Endothelial cell of umbilical vein (primary cell): ENCODE measurements around the gene LPAR4. TPM values are rescaled to one million over a fixed set of nuclear protein-coding genes. Genes with fewer than 3 reads are reported as not detected.

Experiments used
- BruUV-seq: library from RNA; stranded (reverse); fragments of 400-500 nt; replicated peaks from 2 replicates; lab custom pipeline; 2021; lab: Mats Ljungman, UMichigan
- CTCF ChIA-PET: fragments of 300-600, 350-600 bp; sonication (Branson Sonifier 250); formaldehyde crosslinking; loops from one replicate; lab custom pipeline; 2021; ENCODE audit warnings: antibody characterized with exemption, inconsistent platforms; lab: Charles Lee
- POLR2A ChIA-PET: fragments of 300-600, 350-600 bp; sonication (Branson Sonifier 250); formaldehyde crosslinking; loops from one replicate; lab custom pipeline; 2021; ENCODE audit warnings: antibody characterized with exemption, inconsistent platforms; lab: Charles Lee
- DNase-seq: peaks from one replicate; pipeline ENCODE4 v3.0.0-alpha.2; 2011; ENCODE audit warnings: low read depth, low spot score
- FAIRE-seq: peaks from 2 replicates; lab custom pipeline; 2011; peaks lifted over from hg19 to GRCh38; lab: Jason Lieb, UNC
- H2AFZ ChIP-seq: 2 replicates; pipeline ENCODE4 v1.6.0; 2012; ENCODE audit warnings: low read depth, low read length, control low read depth, inconsistent platforms
- H3K27ac ChIP-seq: 2 replicates; pipeline ENCODE4 v1.5.1; 2011; ENCODE audit warnings: low read depth, mild to moderate bottlenecking, control low read depth, low read length, moderate library complexity; ENCODE audit not compliant: insufficient read depth
- H3K27me3 ChIP-seq, 2 experiments: 2 replicates each; pipeline versions ENCODE4 v1.6.0 to v1.6.1; 2011; ENCODE audit warnings: low read length in 2 of 2, mixed read lengths in 1 of 2; ENCODE audit not compliant: control insufficient read depth in 2 of 2, insufficient read depth in 2 of 2
- H3K36me3 ChIP-seq, 2 experiments: 2 replicates in 1 of 2; 3 replicates in 1 of 2; pipeline ENCODE4 v1.5.1; 2011; ENCODE audit warnings: low read length in 2 of 2, mild to moderate bottlenecking in 1 of 2, moderate library complexity in 1 of 2; ENCODE audit not compliant: control insufficient read depth in 2 of 2, insufficient read depth in 2 of 2; ENCODE audit errors: extremely low read depth in 1 of 2
- H3K4me1 ChIP-seq: 3 replicates; pipeline ENCODE4 v1.5.1; 2011; ENCODE audit warnings: mild to moderate bottlenecking, low read length; ENCODE audit not compliant: control insufficient read depth, insufficient read depth; ENCODE audit errors: extremely low read depth
- H3K4me2 ChIP-seq: 2 replicates; pipeline ENCODE4 v1.6.1; 2011; ENCODE audit warnings: low read length, control low read depth, mixed read lengths; ENCODE audit not compliant: insufficient read depth
- H3K4me3 ChIP-seq, 3 experiments: fragments of 200-600 bp in 1 of 3; sonication (generic), shearing (Covaris generic) in 1 of 3; replicated peaks in 1 of 3; 2 replicates each; pipeline ENCODE4 v1.5.1; 2011 to 2016; ENCODE audit warnings: control low read depth in 3 of 3, low read length in 3 of 3, mild to moderate bottlenecking in 2 of 3, inconsistent platforms in 1 of 3, low read depth in 1 of 3, moderate library complexity in 1 of 3; ENCODE audit not compliant: insufficient read depth in 1 of 3
- H3K79me2 ChIP-seq: 2 replicates; pipeline ENCODE4 v1.6.0; 2012; ENCODE audit warnings: low read length, inconsistent platforms; ENCODE audit not compliant: control insufficient read depth, insufficient read depth
- H3K9ac ChIP-seq: replicated peaks from 2 replicates; pipeline ENCODE3; 2011; ENCODE audit warnings: low read length, control low read depth; ENCODE audit not compliant: insufficient read depth; ENCODE audit errors: extremely low read depth
- H3K9me1 ChIP-seq: replicated peaks from 3 replicates; pipeline ENCODE4 v1.6.0; 2011; ENCODE audit warnings: mild to moderate bottlenecking, low read length; ENCODE audit not compliant: control insufficient read depth, insufficient read depth; ENCODE audit errors: extremely low read depth
- H3K9me3 ChIP-seq: replicated peaks from 2 replicates; pipeline ENCODE4 v1.5.1; 2012; ENCODE audit warnings: low read length, inconsistent platforms; ENCODE audit not compliant: control insufficient read depth, insufficient read depth
- H4K20me1 ChIP-seq: replicated peaks from 2 replicates; pipeline ENCODE3; 2011; ENCODE audit warnings: mild to moderate bottlenecking, low read length; ENCODE audit not compliant: control insufficient read depth, insufficient read depth; ENCODE audit errors: extremely low read depth
- CTCF ChIP-seq, 2 donors: IDR thresholded peaks; 1 replicate in 1 of 2; 2 replicates in 1 of 2; pipeline ENCODE4 v1.5.1; 2011; ENCODE audit warnings: low read length in 2 of 2, mild to moderate bottlenecking in 2 of 2, moderate library complexity in 2 of 2, control low read depth in 1 of 2, inconsistent platforms in 1 of 2, low read depth in 1 of 2; ENCODE audit not compliant: insufficient read depth in 1 of 2; ENCODE audit errors: extremely low read depth in 1 of 2
- EZH2 ChIP-seq: IDR thresholded peaks from 2 replicates; pipeline ENCODE4 v1.6.1; 2012; ENCODE audit warnings: borderline replicate concordance, low read depth, mild to moderate bottlenecking, moderate library complexity, low read length, inconsistent platforms; ENCODE audit not compliant: severe bottlenecking
- FOS ChIP-seq: IDR thresholded peaks from 2 replicates; pipeline ENCODE4 v1.6.1; 2011; ENCODE audit warnings: mild to moderate bottlenecking, low read length, moderate library complexity, borderline replicate concordance; ENCODE audit not compliant: insufficient read depth
- GATA2 ChIP-seq: IDR thresholded peaks from 2 replicates; pipeline ENCODE4 v1.7.0; 2011; ENCODE audit warnings: low read depth, mild to moderate bottlenecking, moderate library complexity, mixed read lengths, low read length; ENCODE audit not compliant: insufficient read length, insufficient read depth
- JUN ChIP-seq: IDR thresholded peaks from 2 replicates; pipeline ENCODE4 v1.6.1; 2011; ENCODE audit warnings: borderline replicate concordance, low read depth; ENCODE audit not compliant: insufficient read length, insufficient read depth
- MAX ChIP-seq: IDR thresholded peaks from 2 replicates; pipeline ENCODE4 v1.6.1; 2011; ENCODE audit not compliant: insufficient read depth, insufficient read length
- MYC ChIP-seq: IDR thresholded peaks from one replicate; pipeline ENCODE4 v1.6.1; 2011; ENCODE audit warnings: mild to moderate bottlenecking, low read depth, low read length
- POLR2A ChIP-seq: IDR thresholded peaks from 2 replicates; pipeline ENCODE4 v1.6.1; 2012; ENCODE audit warnings: low read depth, mild to moderate bottlenecking, control low read depth, low read length
- POLR2AphosphoS5 ChIP-seq: IDR thresholded peaks from 2 replicates; pipeline ENCODE4 v1.6.1; 2012; ENCODE audit warnings: low read depth, mild to moderate bottlenecking, control low read depth, low read length, moderate library complexity; ENCODE audit not compliant: insufficient read depth
- dilution Hi-C: fragments of 300-500 bp; cut with MboI; formaldehyde crosslinking; loops from one replicate; pipeline ENCODE4 v1.15.0; 2019; ENCODE audit warnings: low sequenced_read_pairs; ENCODE audit not compliant: extremely low pct_ligation_motif_present
- intact Hi-C: fragments of 100-400 bp; cut with micrococcal nuclease; formaldehyde crosslinking; loops from one replicate; pipeline ENCODE4 v1.10.0; 2022
- polyA plus RNA-seq, 4 experiments: library from polyadenylated mRNA; depleted of rRNA in 3 of 4; stranded (reverse) in 3 of 4; unstranded in 1 of 4; fragments of >200 nt; gene quantifications; 2 replicates each; pipeline versions ENCODE4 v1.2.1 to v1.2.3, GENCODE V29; 2011 to 2012; ENCODE audit warnings: missing spikeins in 1 of 4
- total RNA-seq: library from RNA; stranded (reverse); gene quantifications from 2 replicates; pipeline ENCODE4 v1.2.3, GENCODE V29; 2021

LPAR4 gene
- total and polyA plus RNA-seq, 2 donors (not counting 3 experiments of a cell fraction or from before 2014, with no cell fraction given), result 0.07 to 0.49 TPM

- BruUV-seq, result no TSS peak
- H3K4me1 ChIP-seq, result no peaks in the 10 kb centered on the region
- no peak overlapping the region for H3K4me3 ChIP-seq
- TF ChIP-seq GATA2, result no peak
- TF ChIP-seq JUN, result no peak
- no peak for TF ChIP-seq FOS
- TF ChIP-seq MYC, result no peak
- TF ChIP-seq POLR2AphosphoS5, result no peak
- TF ChIP-seq CTCF (IDR thresholded peaks at IDR 0.05; ENCODE audit: extremely low read depth in 1 of 2, insufficient read depth in 1 of 2, low read depth in 1 of 2, low read length in 2 of 2), result no peak
- no peak for TF ChIP-seq EZH2
- TF ChIP-seq POLR2A, result no peak
- no peak for TF ChIP-seq MAX
- no peaks in the 10 kb centered on the region for H3K27me3 ChIP-seq
- no peak overlapping the region for H3K9ac ChIP-seq
- no peak overlapping the region for H3K27ac ChIP-seq
- no peaks in the 10 kb centered on the region for H3K79me2 ChIP-seq
- no peaks in the 10 kb centered on the region for H4K20me1 ChIP-seq
- H2AFZ ChIP-seq, result no peak overlapping the region
- no peak for FAIRE-seq
- dilution Hi-C loops (no loop called here), intact Hi-C loops (no loop called here)
- ChIA-PET CTCF (no interaction called here), POLR2A (no interaction called here)
- DNase-seq, result no peak
- H3K9me3 ChIP-seq, result no peaks in the 10 kb centered on the region
- H3K36me3 ChIP-seq, result no peaks in the 10 kb centered on the region
- no peaks in the 10 kb centered on the region for H3K9me1 ChIP-seq
- no peak overlapping the region for H3K4me2 ChIP-seq
Measured at GRCh38 chrX:78800694-78801093, 53.2 kb downstream of the LPAR4 start.
